HCT116 (cell line): ENCODE results near the gene STAP2. TPM values are rescaled to one million over a fixed set of nuclear protein-coding genes. Genes with fewer than 3 reads are reported as not detected.

Experiments used
- ATAC-seq: fragments of 200-7000 bp; cut with Tn5 transposase; 2 replicates; pipeline ENCODE4 v1.9.1; 2020; ENCODE audit warnings: mild to moderate bottlenecking, moderate library complexity
- BruUV-seq: library from RNA; stranded (reverse); fragments of 400-500 nt; replicated peaks from 2 replicates; lab custom pipeline; 2021; lab: Mats Ljungman, UMichigan
- CTCF ChIA-PET: fragments of 300-600 bp; sonication (Branson Sonifier 250); formaldehyde crosslinking; loops from one replicate; lab custom pipeline; 2021; ENCODE audit warnings: antibody characterized with exemption; lab: Charles Lee
- POLR2A ChIA-PET: fragments of 300-600, 350-600 bp; sonication (Branson Sonifier 250); formaldehyde crosslinking; loops from one replicate; lab custom pipeline; 2021; ENCODE audit warnings: antibody characterized with exemption; lab: Charles Lee
- RAD21 ChIA-PET, 2 experiments: fragments of 300-600 bp; sonication (Branson Sonifier 250); formaldehyde crosslinking; loops; one replicate each; lab custom pipeline; 2023; ENCODE audit warnings: low total read pairs in 2 of 2; ENCODE audit not compliant: uncharacterized antibody in 2 of 2, unreplicated experiment in 2 of 2, low non-redundant PET in 1 of 2; lab: Charles Lee
- DNase-seq: peaks from one replicate; pipeline ENCODE4 v3.0.0-alpha.2; 2010; ENCODE audit warnings: low read depth, low spot score
- H2AFZ ChIP-seq: fragments of 200-600 bp; shearing (Covaris generic), sonication (generic); 2 replicates; pipeline ENCODE4 v1.6.1; 2017; ENCODE audit warnings: low read depth, mixed run types, mixed read lengths, antibody characterized with exemption, low read length; ENCODE audit not compliant: poor library complexity, severe bottlenecking
- H3K27ac ChIP-seq: 2 replicates; pipeline ENCODE4 v1.5.1; 2012; ENCODE audit warnings: low read depth, low read length
- H3K27me3 ChIP-seq: fragments of 200-600 bp; sonication (generic); 2 replicates; pipeline ENCODE4 v1.6.1; 2016; ENCODE audit warnings: mixed run types, low read length, mixed read lengths; ENCODE audit not compliant: insufficient read depth
- H3K36me3 ChIP-seq, 2 experiments: fragments of 200-500 bp in 1 of 2; fragments of 200-600 bp in 1 of 2; sonication (Bioruptor generic) in 1 of 2; sonication (generic) in 1 of 2; 2 replicates each; pipeline versions ENCODE4 v1.5.1 to v1.6.1; 2014 to 2016; ENCODE audit warnings: low read length in 2 of 2, inconsistent platforms in 1 of 2, mixed read lengths in 1 of 2, mixed run types in 1 of 2; ENCODE audit not compliant: insufficient read depth in 2 of 2, control insufficient read depth in 1 of 2
- H3K4me1 ChIP-seq, 2 experiments: fragments of 200-600 bp in 1 of 2; sonication (generic) in 1 of 2; 2 replicates each; pipeline versions ENCODE4 v1.5.1 to v1.6.1; 2012 to 2017; ENCODE audit warnings: low read length in 2 of 2, inconsistent platforms in 1 of 2, mild to moderate bottlenecking in 1 of 2, mixed read lengths in 1 of 2, mixed run types in 1 of 2, moderate library complexity in 1 of 2; ENCODE audit not compliant: insufficient read depth in 2 of 2, control insufficient read depth in 1 of 2
- H3K4me2 ChIP-seq: fragments of 200-600 bp; sonication (generic); 2 replicates; pipeline ENCODE4 v1.6.1; 2017; ENCODE audit warnings: mixed run types, low read length, mixed read lengths
- H3K4me3 ChIP-seq, 2 experiments: fragments of 200-600 bp in 1 of 2; sonication (generic) in 1 of 2; replicated peaks in 1 of 2; 2 replicates each; pipeline ENCODE4 v1.5.1; 2011 to 2016; ENCODE audit warnings: low read length in 2 of 2, control low read depth in 1 of 2, low read depth in 1 of 2, mild to moderate bottlenecking in 1 of 2, mixed read lengths in 1 of 2, mixed run types in 1 of 2
- H3K79me2 ChIP-seq: fragments of 200-600 bp; sonication (generic); 2 replicates; pipeline ENCODE4 v1.6.1; 2017; ENCODE audit warnings: mild to moderate bottlenecking, mixed run types, low read length, moderate library complexity, mixed read lengths; ENCODE audit not compliant: insufficient read depth
- H3K9ac ChIP-seq: fragments of 200-600 bp; sonication (generic); 2 replicates; pipeline ENCODE4 v1.6.1; 2016; ENCODE audit warnings: low read length, mixed read lengths
- H3K9me2 ChIP-seq: fragments of 200-600 bp; sonication (generic), shearing (Covaris generic); 2 replicates; pipeline ENCODE4 v1.6.1; 2017; ENCODE audit warnings: mixed run types, mild to moderate bottlenecking, moderate library complexity; ENCODE audit not compliant: insufficient read depth
- H3K9me3 ChIP-seq, 2 experiments: fragments of 200-500 bp in 1 of 2; fragments of 200-600 bp in 1 of 2; sonication (Bioruptor generic) in 1 of 2; sonication (generic) in 1 of 2; 2 replicates each; pipeline ENCODE4 v1.6.1; 2014 to 2017; ENCODE audit warnings: low read length in 2 of 2, mixed read lengths in 2 of 2, inconsistent platforms in 1 of 2, low read depth in 1 of 2, mild to moderate bottlenecking in 1 of 2, mixed run types in 1 of 2, moderate library complexity in 1 of 2; ENCODE audit not compliant: control insufficient read depth in 1 of 2, insufficient read depth in 1 of 2
- H4K20me1 ChIP-seq: fragments of 200-600 bp; sonication (generic), shearing (Covaris generic); 2 replicates; pipeline ENCODE4 v1.6.1; 2017; ENCODE audit warnings: mixed run types, mild to moderate bottlenecking, moderate library complexity; ENCODE audit not compliant: insufficient read depth
- CBX3 ChIP-seq: IDR thresholded peaks from 2 replicates; pipeline ENCODE4 v1.6.1; 2012; ENCODE audit warnings: low read depth
- EGR1 ChIP-seq: IDR thresholded peaks from 2 replicates; pipeline ENCODE4 v1.6.1; 2012; ENCODE audit warnings: low read depth
- EZH2 ChIP-seq: fragments of 200-600 bp; sonication (generic); IDR thresholded peaks from 2 replicates; pipeline ENCODE4 v1.6.1; 2017; ENCODE audit warnings: antibody characterized with exemption, mixed run types
- EZH2phosphoT487 ChIP-seq: fragments of 200-600 bp; IDR thresholded peaks from 2 replicates; pipeline ENCODE4 v1.6.1; 2018; ENCODE audit warnings: antibody characterized with exemption, borderline replicate concordance
- FOSL1 ChIP-seq: IDR thresholded peaks from 2 replicates; pipeline ENCODE4 v1.6.1; 2012; ENCODE audit warnings: low read depth
- SIN3A ChIP-seq: IDR thresholded peaks from 2 replicates; pipeline ENCODE4 v1.6.1; 2012; ENCODE audit warnings: low read depth
- SP1 ChIP-seq: IDR thresholded peaks from 2 replicates; pipeline ENCODE4 v1.6.1; 2012; ENCODE audit warnings: low read depth
- TCF7L2 ChIP-seq: IDR thresholded peaks from 2 replicates; pipeline ENCODE4 v1.7.0; 2011; ENCODE audit warnings: borderline replicate concordance, inconsistent platforms; ENCODE audit not compliant: insufficient read depth, insufficient read length; ENCODE audit errors: extremely low read depth
- intact Hi-C: fragments of 100-400 bp; cut with micrococcal nuclease; formaldehyde crosslinking; loops from 2 replicates; pipeline ENCODE4 v1.10.0; 2022
- total RNA-seq: library from RNA; stranded (reverse); gene quantifications from one replicate; pipeline ENCODE4 v1.2.1, GENCODE V29; 2021; ENCODE audit not compliant: unreplicated experiment
- TF ChIP-seq, protein P1 (sequence below): IDR thresholded peaks from 2 replicates; pipeline ENCODE4 v1.6.1; 2011; ENCODE audit warnings: mild to moderate bottlenecking, low read length, moderate library complexity; ENCODE audit not compliant: insufficient replicate concordance; ENCODE audit errors: extremely low read depth
- TF ChIP-seq, protein P2 (sequence below): IDR thresholded peaks from 2 replicates; pipeline ENCODE4 v1.6.1; 2012

The STAP2 gene
- total RNA-seq, 1 experiment from 2014 or later, result 2.1 TPM

DNA sequence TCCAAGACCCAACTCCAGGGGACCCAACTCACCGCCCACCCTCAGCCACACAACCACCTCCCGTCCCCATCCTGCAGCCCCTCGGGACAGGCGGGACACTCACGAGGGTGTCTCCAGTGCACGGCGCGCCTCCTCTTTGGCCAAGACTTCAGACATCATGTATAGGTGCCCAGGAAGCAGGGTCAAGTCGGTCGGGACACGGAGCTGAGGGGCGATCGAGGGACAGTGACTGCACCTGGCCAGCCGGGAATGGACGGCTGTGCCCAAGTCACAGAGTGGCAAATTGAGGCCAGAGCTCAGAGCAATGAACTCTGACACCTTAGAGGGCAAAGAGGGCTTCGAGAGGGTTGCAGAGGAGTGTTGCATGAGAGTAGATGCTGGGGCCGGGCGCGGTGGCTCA lies 8.8 kb downstream of the STAP2 start:
- Histone ChIP-seq H4K20me1 (no peaks in the 10 kb centered on the region), H3K4me1 (peaks cover 7 to 20% of the 10 kb centered on the region in 2 experiments), H3K9me3 (no peaks in the 10 kb centered on the region), H3K9me2 (no peaks in the 10 kb centered on the region), H3K4me3 (no peak overlapping the region), H3K36me3 (no peaks in the 10 kb centered on the region), H3K79me2 (no peaks in the 10 kb centered on the region; the same call in 1 of the 2 replicates), H3K4me2 (0 out of 2 replicates have a peak overlapping the region, but pooled peaks have one; percentile 79), H2AFZ (no peak overlapping the region), H3K27me3 (no peaks in the 10 kb centered on the region), H3K9ac (no peak overlapping the region), H3K27ac (no peak overlapping the region)
- RAD21 ChIA-PET, result no interaction called here
- TF ChIP-seq SP1, result no peak
- no peak for TF ChIP-seq FOSL1
- no peak for TF ChIP-seq EZH2
- TF ChIP-seq CBX3, result no peak
- TF ChIP-seq, protein P1, sequence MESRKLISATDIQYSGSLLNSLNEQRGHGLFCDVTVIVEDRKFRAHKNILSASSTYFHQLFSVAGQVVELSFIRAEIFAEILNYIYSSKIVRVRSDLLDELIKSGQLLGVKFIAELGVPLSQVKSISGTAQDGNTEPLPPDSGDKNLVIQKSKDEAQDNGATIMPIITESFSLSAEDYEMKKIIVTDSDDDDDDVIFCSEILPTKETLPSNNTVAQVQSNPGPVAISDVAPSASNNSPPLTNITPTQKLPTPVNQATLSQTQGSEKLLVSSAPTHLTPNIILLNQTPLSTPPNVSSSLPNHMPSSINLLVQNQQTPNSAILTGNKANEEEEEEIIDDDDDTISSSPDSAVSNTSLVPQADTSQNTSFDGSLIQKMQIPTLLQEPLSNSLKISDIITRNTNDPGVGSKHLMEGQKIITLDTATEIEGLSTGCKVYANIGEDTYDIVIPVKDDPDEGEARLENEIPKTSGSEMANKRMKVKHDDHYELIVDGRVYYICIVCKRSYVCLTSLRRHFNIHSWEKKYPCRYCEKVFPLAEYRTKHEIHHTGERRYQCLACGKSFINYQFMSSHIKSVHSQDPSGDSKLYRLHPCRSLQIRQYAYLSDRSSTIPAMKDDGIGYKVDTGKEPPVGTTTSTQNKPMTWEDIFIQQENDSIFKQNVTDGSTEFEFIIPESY, result no peak
- TF ChIP-seq TCF7L2, result no peak
- TF ChIP-seq, protein P2, sequence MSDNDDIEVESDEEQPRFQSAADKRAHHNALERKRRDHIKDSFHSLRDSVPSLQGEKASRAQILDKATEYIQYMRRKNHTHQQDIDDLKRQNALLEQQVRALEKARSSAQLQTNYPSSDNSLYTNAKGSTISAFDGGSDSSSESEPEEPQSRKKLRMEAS, result no peak
- TF ChIP-seq EZH2phosphoT487, result no peak
- TF ChIP-seq SIN3A, result no peak
- TF ChIP-seq EGR1, result no peak
- intact Hi-C loops, result no loop called here
- ATAC-seq (no peak), DNase-seq (no peak)
- POLR2A ChIA-PET, result no interaction called here
- CTCF ChIA-PET, result no interaction called here
- BruUV-seq, result no TSS peak
